H9 (cell line): Measurements from ENCODE around the gene RPS21. TPM values are rescaled to one million over a fixed set of nuclear protein-coding genes. Genes with fewer than 3 reads are reported as not detected.

Experiments used
- DNase-seq: peaks from one replicate; pipeline ENCODE4 v3.0.0-alpha.2; 2017
- H2AFZ ChIP-seq: one replicate; pipeline ENCODE4 v1.6.1; 2013; ENCODE audit warnings: mild to moderate bottlenecking, low read length, control low read depth, moderate library complexity
- H2AK5ac ChIP-seq: 2 replicates; pipeline ENCODE4 v1.6.1; 2013; ENCODE audit warnings: low read length, control low read depth, mixed read lengths; ENCODE audit not compliant: insufficient read length
- H2BK120ac ChIP-seq: one replicate; pipeline ENCODE4 v1.6.1; 2013; ENCODE audit warnings: low read depth, mild to moderate bottlenecking, low read length, control low read depth, inconsistent platforms; ENCODE audit not compliant: poor library complexity, severe bottlenecking
- H2BK12ac ChIP-seq: 2 replicates; pipeline ENCODE4 v1.6.1; 2013; ENCODE audit warnings: low read length, control low read depth, mixed read lengths, low read depth; ENCODE audit not compliant: insufficient read length
- H2BK15ac ChIP-seq: 2 replicates; pipeline ENCODE4 v1.6.1; 2013; ENCODE audit warnings: low read depth, low read length, control low read depth
- H2BK20ac ChIP-seq: one replicate; pipeline ENCODE4 v1.6.1; 2013; ENCODE audit warnings: low read depth, mild to moderate bottlenecking, low read length, control low read depth, inconsistent platforms; ENCODE audit not compliant: poor library complexity, severe bottlenecking
- H2BK5ac ChIP-seq: 2 replicates; pipeline ENCODE4 v1.6.1; 2013; ENCODE audit warnings: low read length, control low read depth, mixed read lengths; ENCODE audit not compliant: insufficient read length
- H3K14ac ChIP-seq: 2 replicates; pipeline ENCODE4 v1.6.1; 2013; ENCODE audit warnings: low read length, control low read depth; ENCODE audit not compliant: insufficient read depth
- H3K18ac ChIP-seq: 2 replicates; pipeline ENCODE4 v1.6.1; 2013; ENCODE audit warnings: low read depth, mild to moderate bottlenecking, mixed read lengths, low read length, control low read depth; ENCODE audit not compliant: insufficient read length
- H3K23ac ChIP-seq: 2 replicates; pipeline ENCODE4 v1.6.1; 2013; ENCODE audit warnings: low read length, control low read depth, mixed read lengths, low read depth; ENCODE audit not compliant: insufficient read length
- H3K23me2 ChIP-seq: 2 replicates; pipeline ENCODE4 v1.6.1; 2013; ENCODE audit warnings: low read depth, mild to moderate bottlenecking, mixed read lengths, low read length, control low read depth; ENCODE audit not compliant: insufficient read length, poor library complexity, severe bottlenecking
- H3K27ac ChIP-seq: 2 replicates; pipeline ENCODE4 v1.5.1; 2013; ENCODE audit warnings: low read length, control low read depth, mixed read lengths, low read depth; ENCODE audit not compliant: insufficient read length
- H3K27me3 ChIP-seq: 2 replicates; pipeline ENCODE4 v1.6.1; 2013; ENCODE audit warnings: low read length, control low read depth, inconsistent platforms; ENCODE audit not compliant: insufficient read depth
- H3K4ac ChIP-seq: 2 replicates; pipeline ENCODE4 v1.6.1; 2013; ENCODE audit warnings: low read depth, mild to moderate bottlenecking, control low read depth, inconsistent platforms, low read length, moderate library complexity
- H3K4me1 ChIP-seq: 2 replicates; pipeline ENCODE4 v1.6.1; 2013; ENCODE audit warnings: low read length, control low read depth, inconsistent platforms; ENCODE audit not compliant: insufficient read depth
- H3K4me2 ChIP-seq: 2 replicates; pipeline ENCODE4 v1.6.1; 2013; ENCODE audit warnings: low read length, control low read depth, mixed read lengths; ENCODE audit not compliant: insufficient read length, insufficient read depth
- H3K56ac ChIP-seq: 2 replicates; pipeline ENCODE4 v1.6.1; 2013; ENCODE audit warnings: low read depth, mild to moderate bottlenecking, mixed read lengths, low read length, control low read depth; ENCODE audit not compliant: insufficient read length
- H3K79me1 ChIP-seq: 2 replicates; pipeline ENCODE4 v1.6.1; 2013; ENCODE audit warnings: low read depth, mild to moderate bottlenecking, moderate library complexity, low read length, control low read depth, inconsistent platforms; ENCODE audit not compliant: insufficient read depth, poor library complexity, severe bottlenecking
- H3K79me2 ChIP-seq: 2 replicates; pipeline ENCODE4 v1.6.1; 2013; ENCODE audit warnings: low read length, control low read depth, inconsistent platforms; ENCODE audit not compliant: insufficient read depth
- H3K9ac ChIP-seq: 2 replicates; pipeline ENCODE4 v1.6.1; 2013; ENCODE audit warnings: low read length, control low read depth, mixed read lengths; ENCODE audit not compliant: insufficient read length; ENCODE audit errors: extremely low read depth
- H3K9me3 ChIP-seq: one replicate; pipeline ENCODE4 v1.6.1; 2013; ENCODE audit warnings: low read depth, low read length, inconsistent platforms; ENCODE audit not compliant: control insufficient read depth
- H3T11ph ChIP-seq: one replicate; pipeline ENCODE4 v1.6.1; 2013; ENCODE audit warnings: mild to moderate bottlenecking, low read length, control low read depth, inconsistent platforms
- H4K20me1 ChIP-seq: one replicate; pipeline ENCODE4 v1.6.1; 2013; ENCODE audit not compliant: control insufficient read depth, insufficient read length, insufficient read depth
- H4K5ac ChIP-seq: 2 replicates; pipeline ENCODE4 v1.6.1; 2013; ENCODE audit warnings: low read depth, mild to moderate bottlenecking, mixed read lengths, low read length, control low read depth; ENCODE audit not compliant: insufficient read length
- H4K8ac ChIP-seq: replicated peaks from 2 replicates; pipeline ENCODE4 v1.6.1; 2013; ENCODE audit warnings: low read length, control low read depth, mixed read lengths, low read depth; ENCODE audit not compliant: insufficient read length
- H4K91ac ChIP-seq: 2 replicates; pipeline ENCODE4 v1.6.1; 2013; ENCODE audit warnings: low read depth, mild to moderate bottlenecking, moderate library complexity, mixed read lengths, low read length, control low read depth; ENCODE audit not compliant: insufficient read length
- H3K27ac Mint-ChIP-seq, 3 experiments: 2 replicates in 2 of 3; 3 replicates in 1 of 3; pipeline ENCODE4 v1.8.0; 2020 to 2021; ENCODE audit warnings: mixed read lengths in 3 of 3, mild to moderate bottlenecking in 1 of 3, moderate library complexity in 1 of 3
- H3K27me3 Mint-ChIP-seq: 2 replicates; pipeline ENCODE4 v1.8.0; 2021; ENCODE audit warnings: low read depth, mild to moderate bottlenecking, moderate library complexity, mixed read lengths
- H3K36me3 Mint-ChIP-seq, 3 experiments: 2 replicates in 2 of 3; 3 replicates in 1 of 3; pipeline ENCODE4 v1.8.0; 2020 to 2021; ENCODE audit warnings: low read depth in 3 of 3, mixed read lengths in 3 of 3; ENCODE audit not compliant: insufficient read depth in 1 of 3
- H3K4me1 Mint-ChIP-seq, 2 experiments: 2 replicates each; pipeline ENCODE4 v1.8.0; 2020; ENCODE audit warnings: mixed read lengths in 2 of 2
- H3K4me3 Mint-ChIP-seq, 2 experiments: 2 replicates in 1 of 2; 3 replicates in 1 of 2; pipeline ENCODE4 v1.8.0; 2020 to 2021; ENCODE audit warnings: mild to moderate bottlenecking in 2 of 2, mixed read lengths in 2 of 2, moderate library complexity in 1 of 2
- H3K9me3 Mint-ChIP-seq, 2 experiments: 2 replicates in 1 of 2; 3 replicates in 1 of 2; pipeline ENCODE4 v1.8.0; 2020; ENCODE audit warnings: mild to moderate bottlenecking in 2 of 2, mixed read lengths in 2 of 2, moderate library complexity in 1 of 2
- WGBS: extraction: QIAGEN DNeasy Blood & Tissue Kit; methylation state at CpG from one replicate; pipeline ENCODE4 v1.1.7; 2013; ENCODE audit warnings: missing lambda C conversion rate, low lambda C conversion rate, mixed read lengths; ENCODE audit not compliant: insufficient read length; ENCODE audit errors: extremely low coverage; 5-methylcytosine and 5-hydroxymethylcytosine counted together
- total RNA-seq: library from RNA; stranded (reverse); gene quantifications from 2 replicates; pipeline ENCODE4 v1.2.1, GENCODE V29; 2021
- TF ChIP-seq, protein P1 (sequence below): fragments of 200-600 bp; sonication (generic); conservative IDR thresholded peaks from 3 replicates; pipeline ENCODE4 v1.8.0; 2021; ENCODE audit warnings: antibody characterized with exemption, mild to moderate bottlenecking

The RPS21 gene
- total RNA-seq, 1 experiment from 2014 or later = 1,715 TPM

DNA sequence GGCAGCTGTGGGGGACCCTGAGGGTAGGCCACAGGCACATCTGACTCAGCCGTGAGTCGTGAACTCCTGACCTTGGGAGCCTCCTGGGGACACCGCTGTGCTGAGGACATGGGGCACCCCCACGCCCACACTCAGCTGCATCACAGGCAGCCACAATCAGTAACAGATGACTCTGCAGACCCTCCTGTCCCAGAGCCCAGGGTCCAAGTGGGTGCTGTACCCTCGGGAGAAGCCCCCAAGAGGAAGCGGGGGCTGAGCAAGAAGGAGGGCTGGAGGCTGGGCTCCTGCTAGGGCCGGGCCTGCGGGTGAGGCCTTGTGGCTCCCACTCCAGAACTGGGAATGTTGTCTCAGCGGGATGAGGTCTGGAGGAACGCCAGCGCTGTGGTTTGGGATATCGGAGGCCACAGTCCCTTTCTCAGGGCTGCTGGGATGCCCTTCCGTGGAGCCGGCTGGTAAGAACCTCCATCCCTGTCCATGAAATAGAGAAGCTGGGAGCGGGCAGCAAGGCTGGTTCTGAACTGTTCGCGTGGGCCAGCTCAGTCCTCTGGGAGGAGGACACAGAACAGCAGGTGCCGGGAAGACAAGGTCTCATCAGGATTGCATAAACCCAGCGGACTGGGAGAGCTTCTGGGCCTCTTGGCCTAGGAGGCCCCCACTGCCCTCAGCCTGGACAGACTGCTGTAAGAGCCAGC is 16.6 kb upstream of the RPS21 start:
- no peak overlapping the region for H2AK5ac ChIP-seq
- H3K27ac ChIP-seq = no peak overlapping the region
- H2BK120ac ChIP-seq = no peak overlapping the region
- peaks cover 19 to 27% of the 10 kb centered on the region in 2 experiments for H3K4me1 Mint-ChIP-seq
- no peaks in the 10 kb centered on the region for H4K20me1 ChIP-seq
- no peak overlapping the region for H4K91ac ChIP-seq
- no peak overlapping the region for H3K4me3 Mint-ChIP-seq
- no peaks in the 10 kb centered on the region for H3K79me1 ChIP-seq
- no peak overlapping the region for H4K5ac ChIP-seq
- no peak overlapping the region for H3K9ac ChIP-seq
- H3T11ph ChIP-seq = no peak overlapping the region
- no peak overlapping the region for H3K23ac ChIP-seq
- no peak overlapping the region for H3K56ac ChIP-seq
- peaks cover 2% of the 10 kb centered on the region; the same call in 1 of the 2 replicates for H3K27me3 Mint-ChIP-seq
- no peaks in the 10 kb centered on the region for H3K27me3 ChIP-seq
- peaks cover 17% of the 10 kb centered on the region for H3K23me2 ChIP-seq
- H2BK15ac ChIP-seq = no peak overlapping the region
- H3K36me3 Mint-ChIP-seq = peaks cover 0 to 11% (median 5%) of the 10 kb centered on the region in 3 experiments; a peak in 6 of 7 replicates
- peaks cover 6% of the 10 kb centered on the region; the same call in 1 of the 2 replicates for H3K79me2 ChIP-seq
- H3K4me2 ChIP-seq = no peak overlapping the region
- no peak overlapping the region for H3K4ac ChIP-seq
- peaks cover 2 to 10% of the 10 kb centered on the region in 2 experiments for H3K9me3 Mint-ChIP-seq
- H3K27ac Mint-ChIP-seq = no peak overlapping the region
- H3K9me3 ChIP-seq = no peaks in the 10 kb centered on the region
- TF ChIP-seq, protein P1, sequence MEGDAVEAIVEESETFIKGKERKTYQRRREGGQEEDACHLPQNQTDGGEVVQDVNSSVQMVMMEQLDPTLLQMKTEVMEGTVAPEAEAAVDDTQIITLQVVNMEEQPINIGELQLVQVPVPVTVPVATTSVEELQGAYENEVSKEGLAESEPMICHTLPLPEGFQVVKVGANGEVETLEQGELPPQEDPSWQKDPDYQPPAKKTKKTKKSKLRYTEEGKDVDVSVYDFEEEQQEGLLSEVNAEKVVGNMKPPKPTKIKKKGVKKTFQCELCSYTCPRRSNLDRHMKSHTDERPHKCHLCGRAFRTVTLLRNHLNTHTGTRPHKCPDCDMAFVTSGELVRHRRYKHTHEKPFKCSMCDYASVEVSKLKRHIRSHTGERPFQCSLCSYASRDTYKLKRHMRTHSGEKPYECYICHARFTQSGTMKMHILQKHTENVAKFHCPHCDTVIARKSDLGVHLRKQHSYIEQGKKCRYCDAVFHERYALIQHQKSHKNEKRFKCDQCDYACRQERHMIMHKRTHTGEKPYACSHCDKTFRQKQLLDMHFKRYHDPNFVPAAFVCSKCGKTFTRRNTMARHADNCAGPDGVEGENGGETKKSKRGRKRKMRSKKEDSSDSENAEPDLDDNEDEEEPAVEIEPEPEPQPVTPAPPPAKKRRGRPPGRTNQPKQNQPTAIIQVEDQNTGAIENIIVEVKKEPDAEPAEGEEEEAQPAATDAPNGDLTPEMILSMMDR = no peak
- no peak overlapping the region for H2BK20ac ChIP-seq
- H2AFZ ChIP-seq = no peak overlapping the region
- DNase-seq = no peak
- H4K8ac ChIP-seq = no peak overlapping the region
- 0 out of 2 replicates have a peak overlapping the region, but pooled peaks have one; percentile 9 for H3K14ac ChIP-seq
- H2BK5ac ChIP-seq = no peak overlapping the region
- no CpG with 5 or more reads among the region's 19 CpGs for WGBS
- H2BK12ac ChIP-seq = no peak overlapping the region
- H3K4me1 ChIP-seq = peaks cover 4% of the 10 kb centered on the region; the same call in 1 of the 2 replicates
- H3K18ac ChIP-seq = no peak overlapping the region
